HFFc6 (cell line): Measurements from ENCODE around the gene RPA3. TPM values are rescaled to one million over a fixed set of nuclear protein-coding genes. Genes with fewer than 3 reads are reported as not detected.

ENCODE experiments used
- DNase-seq: peaks from one replicate; pipeline ENCODE4 v3.0.0-alpha.2; 2018
- H3K27ac Mint-ChIP-seq: 2 replicates; pipeline ENCODE4 v1.8.0; 2020; ENCODE audit warnings: mild to moderate bottlenecking, mixed read lengths
- H3K27me3 Mint-ChIP-seq: 2 replicates; pipeline ENCODE4 v1.8.0; 2021; ENCODE audit warnings: mild to moderate bottlenecking, moderate library complexity, mixed read lengths; ENCODE audit not compliant: insufficient read depth
- H3K36me3 Mint-ChIP-seq: 2 replicates; pipeline ENCODE4 v1.8.0; 2021; ENCODE audit warnings: low read depth, mixed read lengths
- H3K4me1 Mint-ChIP-seq: 2 replicates; pipeline ENCODE4 v1.8.0; 2020; ENCODE audit warnings: low read depth, mixed read lengths
- H3K4me3 Mint-ChIP-seq: 2 replicates; pipeline ENCODE4 v1.8.0; 2020; ENCODE audit warnings: mild to moderate bottlenecking, moderate library complexity, mixed read lengths
- H3K9me3 Mint-ChIP-seq: 2 replicates; pipeline ENCODE4 v1.8.0; 2020; ENCODE audit warnings: mild to moderate bottlenecking, mixed read lengths
- total RNA-seq, 6 experiments: library from RNA; stranded (reverse); fragmentation: NEBNext Ultra II Directional; extraction: Animal tissue kit (Norgen Biotek cat#: 25700); gene quantifications; 2 replicates in 1 of 6; 3 replicates in 5 of 6; pipeline ENCODE4 v1.2.3, GENCODE V29; 2021
- TF ChIP-seq, protein P1 (sequence below): fragments of 200-600 bp; sonication (generic); IDR thresholded peaks from 2 replicates; pipeline ENCODE4 v1.5.0; 2021; ENCODE audit warnings: antibody characterized with exemption, mild to moderate bottlenecking

The RPA3 gene
- total RNA-seq, 6 experiments from 2014 or later: 36.7 to 58.0 (median 51.1) TPM

GRCh38 chr7:7596176-7596575, 122.2 kb downstream of the RPA3 start:
- H3K4me3 Mint-ChIP-seq: no peak overlapping the region

GRCh38 chr7:7595451-7595850, 123.0 kb downstream of the RPA3 start:
- no peaks in the 10 kb centered on the region for H3K27me3 Mint-ChIP-seq
- H3K4me1 Mint-ChIP-seq: peaks cover 5% of the 10 kb centered on the region; the same call in 1 of the 2 replicates
- H3K9me3 Mint-ChIP-seq: no peaks in the 10 kb centered on the region; the same call in 1 of the 2 replicates
- peaks cover 22% of the 10 kb centered on the region for H3K36me3 Mint-ChIP-seq
- TF ChIP-seq, protein P1, sequence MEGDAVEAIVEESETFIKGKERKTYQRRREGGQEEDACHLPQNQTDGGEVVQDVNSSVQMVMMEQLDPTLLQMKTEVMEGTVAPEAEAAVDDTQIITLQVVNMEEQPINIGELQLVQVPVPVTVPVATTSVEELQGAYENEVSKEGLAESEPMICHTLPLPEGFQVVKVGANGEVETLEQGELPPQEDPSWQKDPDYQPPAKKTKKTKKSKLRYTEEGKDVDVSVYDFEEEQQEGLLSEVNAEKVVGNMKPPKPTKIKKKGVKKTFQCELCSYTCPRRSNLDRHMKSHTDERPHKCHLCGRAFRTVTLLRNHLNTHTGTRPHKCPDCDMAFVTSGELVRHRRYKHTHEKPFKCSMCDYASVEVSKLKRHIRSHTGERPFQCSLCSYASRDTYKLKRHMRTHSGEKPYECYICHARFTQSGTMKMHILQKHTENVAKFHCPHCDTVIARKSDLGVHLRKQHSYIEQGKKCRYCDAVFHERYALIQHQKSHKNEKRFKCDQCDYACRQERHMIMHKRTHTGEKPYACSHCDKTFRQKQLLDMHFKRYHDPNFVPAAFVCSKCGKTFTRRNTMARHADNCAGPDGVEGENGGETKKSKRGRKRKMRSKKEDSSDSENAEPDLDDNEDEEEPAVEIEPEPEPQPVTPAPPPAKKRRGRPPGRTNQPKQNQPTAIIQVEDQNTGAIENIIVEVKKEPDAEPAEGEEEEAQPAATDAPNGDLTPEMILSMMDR: peak; percentile 72
- no peak overlapping the region for H3K4me3 Mint-ChIP-seq
- H3K27ac Mint-ChIP-seq: no peak overlapping the region
- DNase-seq: peak; percentile 9

More at GRCh38 chr7:7596176-7596575, 122.2 kb downstream of the RPA3 start:
- TF ChIP-seq, protein P1: no peak
- Mint-ChIP-seq H3K27ac (no peak overlapping the region), H3K4me1 (no peaks in the 10 kb centered on the region; the same call in 1 of the 2 replicates), H3K36me3 (peaks cover 22% of the 10 kb centered on the region), H3K9me3 (peaks cover 4% of the 10 kb centered on the region; the same call in 1 of the 2 replicates), H3K27me3 (no peaks in the 10 kb centered on the region)
- no peak for DNase-seq

Other genes with a start within 250 kb of the RPA3 start
- under 1 TPM in 2 of 6 experiments, not detected in 4; 0.07 to 0.14 TPM for gene COL28A1, start 182.7 kb downstream of the RPA3 start, total RNA-seq
- 10 to 100 TPM; 30.2 to 39.0 (median 35.1) TPM for gene MIOS, start 151.7 kb downstream of the RPA3 start, total RNA-seq
- gene UMAD1, start 77.9 kb downstream of the RPA3 start, total RNA-seq: 10 to 100 TPM; 11.6 to 14.6 (median 12.1) TPM